Bronchial epithelial cell (primary cell): Measurements from ENCODE around the gene OPTC. TPM values are rescaled to one million over a fixed set of nuclear protein-coding genes. Genes with fewer than 3 reads are reported as not detected.

ENCODE experiments used
- DNase-seq: peaks from one replicate; pipeline ENCODE4 v3.0.0-alpha.2; 2010; ENCODE audit warnings: low read depth
- FAIRE-seq: peaks from 2 replicates; lab custom pipeline; 2011; peaks lifted over from hg19 to GRCh38; lab: Jason Lieb, UNC
- H3K27me3 ChIP-seq: 2 replicates; pipeline ENCODE4 v1.5.1; 2011; ENCODE audit warnings: low read length; ENCODE audit not compliant: control insufficient read depth, insufficient read depth
- H3K36me3 ChIP-seq: 2 replicates; pipeline ENCODE4 v1.5.1; 2011; ENCODE audit warnings: low read length; ENCODE audit not compliant: control insufficient read depth, insufficient read depth
- H3K4me3 ChIP-seq: 2 replicates; pipeline ENCODE4 v1.5.1; 2011; ENCODE audit warnings: mild to moderate bottlenecking, low read depth, low read length, control low read depth
- total RNA-seq: library from RNA; depleted of rRNA; stranded (reverse); fragments of >200 nt; gene quantifications from 2 replicates; pipeline ENCODE4 v1.2.1, GENCODE V29; 2014
- TF ChIP-seq, protein P1 (sequence below): IDR thresholded peaks from 2 replicates; pipeline ENCODE4 v1.5.1; 2011; ENCODE audit warnings: mild to moderate bottlenecking, moderate library complexity, low read length, control low read depth, inconsistent platforms; ENCODE audit not compliant: insufficient read depth, severe bottlenecking

OPTC gene
- total RNA-seq, 1 donor from 2014 or later, result not detected

DNA sequence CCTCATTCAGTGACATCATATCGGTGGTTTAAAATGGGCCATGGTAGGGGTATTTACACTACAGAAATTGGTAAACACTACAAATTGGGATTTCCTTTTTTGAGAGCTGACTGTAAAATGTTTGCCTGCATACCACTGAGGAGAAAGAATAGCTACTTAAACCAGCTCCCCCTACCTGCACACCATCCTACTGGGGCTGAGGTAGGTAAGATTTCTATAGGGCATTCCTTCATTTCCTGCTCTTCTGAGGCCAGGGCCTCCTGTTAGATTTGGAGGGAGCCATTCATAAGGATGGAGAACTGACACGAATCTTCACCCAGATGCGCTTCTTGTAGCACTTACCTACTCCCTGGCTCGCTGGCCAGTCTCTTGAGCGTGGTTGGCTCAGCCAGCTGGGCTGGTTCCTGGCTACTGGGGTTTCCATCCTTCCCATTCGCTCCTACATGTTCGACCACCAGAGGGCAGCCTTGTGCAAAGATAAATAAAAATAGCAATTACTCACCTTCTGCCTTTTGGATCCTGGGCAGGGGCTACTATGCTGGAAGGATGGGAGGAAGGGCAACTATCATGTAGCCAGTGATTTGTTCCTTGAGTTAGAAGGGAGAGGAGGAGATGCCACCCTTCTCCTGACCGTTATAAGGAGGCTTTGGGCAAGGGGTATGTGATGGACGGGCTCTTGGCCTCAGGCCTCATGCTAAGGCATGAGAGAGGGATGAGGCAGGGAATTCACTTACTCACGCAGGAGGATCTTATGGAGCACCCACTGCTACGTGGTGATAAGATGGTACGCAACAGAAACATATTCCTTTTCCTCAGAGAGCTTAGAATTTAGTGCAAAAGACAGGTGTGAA is 10.7 kb downstream of the OPTC start:
- DNase-seq (peak; percentile 68), FAIRE-seq (no peak)
- Histone ChIP-seq H3K36me3 (no peaks in the 10 kb centered on the region), H3K27me3 (peaks cover 3% of the 10 kb centered on the region), H3K4me3 (no peak overlapping the region)
- TF ChIP-seq, protein P1, sequence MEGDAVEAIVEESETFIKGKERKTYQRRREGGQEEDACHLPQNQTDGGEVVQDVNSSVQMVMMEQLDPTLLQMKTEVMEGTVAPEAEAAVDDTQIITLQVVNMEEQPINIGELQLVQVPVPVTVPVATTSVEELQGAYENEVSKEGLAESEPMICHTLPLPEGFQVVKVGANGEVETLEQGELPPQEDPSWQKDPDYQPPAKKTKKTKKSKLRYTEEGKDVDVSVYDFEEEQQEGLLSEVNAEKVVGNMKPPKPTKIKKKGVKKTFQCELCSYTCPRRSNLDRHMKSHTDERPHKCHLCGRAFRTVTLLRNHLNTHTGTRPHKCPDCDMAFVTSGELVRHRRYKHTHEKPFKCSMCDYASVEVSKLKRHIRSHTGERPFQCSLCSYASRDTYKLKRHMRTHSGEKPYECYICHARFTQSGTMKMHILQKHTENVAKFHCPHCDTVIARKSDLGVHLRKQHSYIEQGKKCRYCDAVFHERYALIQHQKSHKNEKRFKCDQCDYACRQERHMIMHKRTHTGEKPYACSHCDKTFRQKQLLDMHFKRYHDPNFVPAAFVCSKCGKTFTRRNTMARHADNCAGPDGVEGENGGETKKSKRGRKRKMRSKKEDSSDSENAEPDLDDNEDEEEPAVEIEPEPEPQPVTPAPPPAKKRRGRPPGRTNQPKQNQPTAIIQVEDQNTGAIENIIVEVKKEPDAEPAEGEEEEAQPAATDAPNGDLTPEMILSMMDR, result peak; percentile 67

DNA sequence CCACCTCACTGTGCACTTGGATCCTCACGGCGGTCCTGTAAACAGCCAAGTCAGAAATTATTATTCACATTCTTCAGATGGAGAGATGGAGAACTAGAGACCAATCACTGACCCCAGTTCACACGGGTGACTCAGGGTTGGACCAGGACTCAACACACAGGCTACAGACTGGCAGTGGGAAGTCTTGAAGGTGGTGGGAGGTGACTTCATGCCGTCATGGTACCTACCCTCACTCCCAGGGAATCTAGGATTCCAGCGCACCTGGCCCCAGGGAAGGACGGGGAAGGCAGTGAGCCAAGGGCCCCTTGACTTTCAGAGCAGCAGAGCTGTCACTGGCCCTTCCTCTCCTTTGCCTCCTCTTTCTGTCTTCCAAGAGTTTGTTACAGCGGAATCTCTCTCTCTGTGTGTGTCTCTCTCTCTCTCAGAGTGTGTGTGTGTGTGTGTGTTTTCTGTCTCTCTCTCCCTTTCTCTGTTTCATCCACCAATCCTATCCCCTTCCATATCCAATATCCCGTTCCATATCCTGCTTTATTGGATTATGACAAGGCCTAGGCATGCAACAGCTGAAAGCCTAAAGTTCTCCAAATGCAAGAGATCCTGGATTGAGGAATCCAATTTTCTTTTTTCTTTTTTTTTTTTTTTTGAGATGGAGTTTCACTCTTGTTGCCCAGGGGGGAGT is 11.7 kb downstream of the OPTC start:
- H3K4me3 ChIP-seq, result no peak overlapping the region
- TF ChIP-seq, protein P1, result no peak
- no peak for DNase-seq
- peaks cover 3% of the 10 kb centered on the region for H3K27me3 ChIP-seq
- no peaks in the 10 kb centered on the region for H3K36me3 ChIP-seq
- FAIRE-seq, result no peak

- no peak overlapping the region for H3K4me3 ChIP-seq
- FAIRE-seq, result no peak
- DNase-seq, result no peak
- TF ChIP-seq, protein P1, result no peak
- no peaks in the 10 kb centered on the region for H3K36me3 ChIP-seq
- H3K27me3 ChIP-seq, result peaks cover 3% of the 10 kb centered on the region
Measured at GRCh38 chr1:203506858-203507626, 13.1 kb downstream of the OPTC start.

GRCh38 chr1:203507759-203508158 is 13.8 kb downstream of the OPTC start:
- no peak overlapping the region for H3K4me3 ChIP-seq
- TF ChIP-seq, protein P1, result no peak
- H3K27me3 ChIP-seq, result peaks cover under 1% of the 10 kb centered on the region
- FAIRE-seq (no peak), DNase-seq (no peak)
- no peaks in the 10 kb centered on the region for H3K36me3 ChIP-seq

- no peaks in the 10 kb centered on the region for H3K36me3 ChIP-seq
- FAIRE-seq (no peak), DNase-seq (no peak)
- TF ChIP-seq, protein P1, result no peak
- H3K4me3 ChIP-seq, result no peak overlapping the region
- H3K27me3 ChIP-seq, result no peaks in the 10 kb centered on the region
Measured at GRCh38 chr1:203508463-203509073, 14.6 kb downstream of the OPTC start.
